ENCODE measurements around the gene CCDC85A. TPM values are rescaled to one million over a fixed set of nuclear protein-coding genes. Genes with fewer than 3 reads are reported as not detected.

Gene CCDC85A
- total and polyA plus RNA-seq, 4 experiments from 2014 or later: not detected

DNA sequence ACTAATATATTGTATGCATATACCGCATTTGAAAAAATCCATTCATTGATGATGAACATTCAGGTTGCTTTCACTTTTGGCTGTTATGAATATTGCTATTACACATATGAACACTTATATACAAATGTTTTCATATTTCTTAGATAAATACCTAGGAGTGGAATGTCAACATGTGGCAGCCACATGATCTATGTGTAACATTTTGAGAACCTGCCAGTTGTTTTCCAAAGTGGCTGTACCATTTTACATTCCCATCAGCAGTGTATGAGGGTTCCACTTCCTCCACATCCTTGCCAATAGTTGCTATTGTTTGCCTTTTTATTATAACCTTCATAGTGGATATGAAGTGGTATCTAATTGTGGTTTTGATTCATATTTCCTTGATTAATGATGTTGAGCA, 40.5 kb downstream of the CCDC85A start:
- DNase-seq: no peak
- Histone ChIP-seq H3K36me3 (ENCODE audit: insufficient read depth, low read length) (no peaks in the 10 kb centered on the region), H3K4me1 (ENCODE audit: insufficient read depth, low read length) (no peaks in the 10 kb centered on the region), H3K27me3 (ENCODE audit: insufficient read depth, low read length) (no peaks in the 10 kb centered on the region), H3K9me3 (ENCODE audit: control insufficient read depth in 1 of 2, low read length in 2 of 2) (no peaks in the 10 kb centered on the region), H3K27ac (ENCODE audit: low read depth, low read length) (no peak overlapping the region), H3K4me3 (ENCODE audit: low read length in 2 of 2) (no peak overlapping the region)
- Mint-ChIP-seq H3K9me3 (peaks cover 0 to 5% (median 2%) of the 10 kb centered on the region in 8 donors), H3K36me3 (no peaks in the 10 kb centered on the region), H3K27me3 (no peaks in the 10 kb centered on the region), H3K4me1 (no peaks in the 10 kb centered on the region), H3K27ac (no peak overlapping the region), H3K4me3 (no peak overlapping the region)
- ChIA-PET POLR2A (ENCODE audit: partially characterized antibody) (no interaction called here), CTCF (ENCODE audit: partially characterized antibody) (no interaction called here)
- intact Hi-C loops (cut with micrococcal nuclease): no loop called here

DNA sequence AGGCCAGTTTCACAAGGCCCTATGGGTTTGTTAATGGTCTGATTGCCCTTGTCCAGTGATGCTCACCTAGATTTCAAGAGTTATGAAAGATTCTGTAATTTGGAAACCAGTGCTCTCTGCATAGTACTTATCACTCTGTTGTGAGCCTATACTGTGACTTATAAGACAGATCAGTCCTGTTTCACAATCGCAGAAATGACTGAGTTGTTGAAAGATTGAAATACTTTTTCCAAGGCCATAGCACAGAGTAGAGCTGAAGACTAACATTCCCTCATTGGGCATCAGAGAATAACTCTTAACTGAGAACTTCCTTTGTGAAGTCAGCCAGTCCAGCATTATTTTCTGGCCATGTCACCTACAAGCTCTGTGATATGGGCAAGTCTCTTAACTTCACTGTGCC, 44.0 kb downstream of the CCDC85A start:
- ChIA-PET POLR2A (ENCODE audit: partially characterized antibody) (no interaction called here), CTCF (ENCODE audit: partially characterized antibody) (no interaction called here)
- Mint-ChIP-seq H3K27ac (no peak overlapping the region), H3K4me3 (no peak overlapping the region), H3K27me3 (no peaks in the 10 kb centered on the region), H3K36me3 (no peaks in the 10 kb centered on the region), H3K9me3 (peaks cover 0 to 6% (median 2%) of the 10 kb centered on the region in 8 donors), H3K4me1 (no peaks in the 10 kb centered on the region)
- intact Hi-C loops (cut with micrococcal nuclease): no loop called here
- DNase-seq: no peak
- Histone ChIP-seq H3K36me3 (ENCODE audit: insufficient read depth, low read length) (no peaks in the 10 kb centered on the region), H3K4me3 (ENCODE audit: low read length in 2 of 2) (no peak overlapping the region), H3K27me3 (ENCODE audit: insufficient read depth, low read length) (no peaks in the 10 kb centered on the region), H3K4me1 (ENCODE audit: insufficient read depth, low read length) (no peaks in the 10 kb centered on the region), H3K9me3 (ENCODE audit: control insufficient read depth in 1 of 2, low read length in 2 of 2) (no peaks in the 10 kb centered on the region), H3K27ac (ENCODE audit: low read depth, low read length) (no peak overlapping the region)

- no peak for DNase-seq
- Mint-ChIP-seq H3K4me3 (no peak overlapping the region), H3K4me1 (no peaks in the 10 kb centered on the region), H3K9me3 (peaks cover 0 to 6% (median 2%) of the 10 kb centered on the region in 8 donors), H3K27me3 (no peaks in the 10 kb centered on the region), H3K27ac (no peak overlapping the region), H3K36me3 (no peaks in the 10 kb centered on the region)
- H3K36me3 ChIP-seq (ENCODE audit: insufficient read depth, low read length): no peaks in the 10 kb centered on the region
- intact Hi-C loops (cut with micrococcal nuclease): no loop called here
- H3K27ac ChIP-seq (ENCODE audit: low read depth, low read length): no peak overlapping the region
- CTCF ChIA-PET (ENCODE audit: partially characterized antibody): no interaction called here
- no peaks in the 10 kb centered on the region for H3K27me3 ChIP-seq (ENCODE audit: insufficient read depth, low read length)
- POLR2A ChIA-PET (ENCODE audit: partially characterized antibody): no interaction called here
- H3K4me3 ChIP-seq (ENCODE audit: low read length in 2 of 2): no peak overlapping the region
- no peaks in the 10 kb centered on the region for H3K9me3 ChIP-seq (ENCODE audit: control insufficient read depth in 1 of 2, low read length in 2 of 2)
- H3K4me1 ChIP-seq (ENCODE audit: insufficient read depth, low read length): no peaks in the 10 kb centered on the region
Observed at GRCh38 chr2:56229397-56230060, 45.7 kb downstream of the CCDC85A start.

GRCh38 chr2:56230156-56230555, 46.4 kb downstream of the CCDC85A start:
- H3K4me1 ChIP-seq (ENCODE audit: insufficient read depth, low read length): no peaks in the 10 kb centered on the region
- Mint-ChIP-seq H3K4me3 (no peak overlapping the region), H3K27ac (no peak overlapping the region), H3K4me1 (no peaks in the 10 kb centered on the region), H3K36me3 (no peaks in the 10 kb centered on the region), H3K9me3 (peaks cover 0 to 6% (median 3%) of the 10 kb centered on the region in 8 donors), H3K27me3 (no peaks in the 10 kb centered on the region)
- no peaks in the 10 kb centered on the region for H3K9me3 ChIP-seq (ENCODE audit: control insufficient read depth in 1 of 2, low read length in 2 of 2)
- ChIA-PET CTCF (ENCODE audit: partially characterized antibody) (no interaction called here), POLR2A (ENCODE audit: partially characterized antibody) (no interaction called here)
- no peak overlapping the region for H3K27ac ChIP-seq (ENCODE audit: low read depth, low read length)
- no peak overlapping the region for H3K4me3 ChIP-seq (ENCODE audit: low read length in 2 of 2)
- intact Hi-C loops (cut with micrococcal nuclease): no loop called here
- DNase-seq: no peak
- no peaks in the 10 kb centered on the region for H3K27me3 ChIP-seq (ENCODE audit: insufficient read depth, low read length)
- no peaks in the 10 kb centered on the region for H3K36me3 ChIP-seq (ENCODE audit: insufficient read depth, low read length)

GRCh38 chr2:56231361-56231760, 47.6 kb downstream of the CCDC85A start:
- H3K9me3 Mint-ChIP-seq: peaks cover 0 to 6% (median 0%) of the 10 kb centered on the region in 8 donors
- no peaks in the 10 kb centered on the region for H3K36me3 ChIP-seq (ENCODE audit: insufficient read depth, low read length)
- H3K27me3 ChIP-seq (ENCODE audit: insufficient read depth, low read length): no peaks in the 10 kb centered on the region
- H3K27me3 Mint-ChIP-seq: no peaks in the 10 kb centered on the region
- H3K4me3 Mint-ChIP-seq: no peak overlapping the region
- ChIA-PET POLR2A (ENCODE audit: partially characterized antibody) (no interaction called here), CTCF (ENCODE audit: partially characterized antibody) (no interaction called here)
- H3K27ac Mint-ChIP-seq: no peak overlapping the region
- no peaks in the 10 kb centered on the region for H3K36me3 Mint-ChIP-seq
- H3K4me1 ChIP-seq (ENCODE audit: insufficient read depth, low read length): no peaks in the 10 kb centered on the region
- no peak for DNase-seq
- no peaks in the 10 kb centered on the region for H3K9me3 ChIP-seq (ENCODE audit: control insufficient read depth in 1 of 2, low read length in 2 of 2)
- intact Hi-C loops (cut with micrococcal nuclease): no loop called here
- H3K4me1 Mint-ChIP-seq: no peaks in the 10 kb centered on the region
- H3K4me3 ChIP-seq (ENCODE audit: low read length in 2 of 2): no peak overlapping the region
- no peak overlapping the region for H3K27ac ChIP-seq (ENCODE audit: low read depth, low read length)

- intact Hi-C loops (cut with micrococcal nuclease): no loop called here
- Histone ChIP-seq H3K27ac (ENCODE audit: low read depth, low read length) (no peak overlapping the region), H3K9me3 (ENCODE audit: control insufficient read depth in 1 of 2, low read length in 2 of 2) (no peaks in the 10 kb centered on the region), H3K4me1 (ENCODE audit: insufficient read depth, low read length) (no peaks in the 10 kb centered on the region), H3K36me3 (ENCODE audit: insufficient read depth, low read length) (no peaks in the 10 kb centered on the region), H3K4me3 (ENCODE audit: low read length in 2 of 2) (no peak overlapping the region), H3K27me3 (ENCODE audit: insufficient read depth, low read length) (no peaks in the 10 kb centered on the region)
- POLR2A ChIA-PET (ENCODE audit: partially characterized antibody): no interaction called here
- CTCF ChIA-PET (ENCODE audit: partially characterized antibody): no interaction called here
- Mint-ChIP-seq H3K9me3 (peaks cover 0 to 4% (median under 1%) of the 10 kb centered on the region in 8 donors), H3K36me3 (no peaks in the 10 kb centered on the region), H3K27me3 (no peaks in the 10 kb centered on the region), H3K4me3 (no peak overlapping the region), H3K27ac (no peak overlapping the region), H3K4me1 (no peaks in the 10 kb centered on the region)
- DNase-seq: no peak
Observed at GRCh38 chr2:56232912-56233311, 49.1 kb downstream of the CCDC85A start.

- intact Hi-C loops (cut with micrococcal nuclease): no loop called here
- POLR2A ChIA-PET (ENCODE audit: partially characterized antibody): no interaction called here
Observed at GRCh38 chr2:56234241-56234640, 50.5 kb downstream of the CCDC85A start.

DNA sequence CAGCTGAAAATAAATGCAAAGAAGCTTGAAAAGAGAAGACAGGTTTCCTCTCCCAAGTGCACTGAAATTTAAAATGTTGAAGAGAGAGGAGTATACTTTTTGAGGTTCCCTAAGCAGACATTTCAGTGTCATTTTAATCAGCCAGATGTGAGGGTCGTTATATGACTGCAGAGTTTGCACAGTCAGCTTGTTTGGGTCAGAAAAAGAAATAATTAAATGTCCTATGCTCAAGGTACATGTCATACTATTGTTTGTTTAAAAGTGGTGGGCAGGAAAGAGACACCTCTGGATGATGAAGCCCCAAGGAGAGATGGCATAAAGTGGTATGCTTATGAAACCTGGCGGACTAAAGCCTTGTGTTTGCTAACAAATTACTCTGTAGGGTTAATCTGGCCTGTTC, 55.2 kb downstream of the CCDC85A start:
- POLR2A ChIA-PET (ENCODE audit: partially characterized antibody): no interaction called here
- H3K9me3 Mint-ChIP-seq: peaks cover 0 to 22% (median 5%) of the 10 kb centered on the region in 8 donors
- no peak overlapping the region for H3K27ac Mint-ChIP-seq
- Histone ChIP-seq H3K9me3 (ENCODE audit: control insufficient read depth in 1 of 2, low read length in 2 of 2) (no peaks in the 10 kb centered on the region), H3K27ac (ENCODE audit: low read depth, low read length) (no peak overlapping the region), H3K4me3 (ENCODE audit: low read length in 2 of 2) (no peak overlapping the region), H3K36me3 (ENCODE audit: insufficient read depth, low read length) (no peaks in the 10 kb centered on the region), H3K4me1 (ENCODE audit: insufficient read depth, low read length) (no peaks in the 10 kb centered on the region), H3K27me3 (ENCODE audit: insufficient read depth, low read length) (no peaks in the 10 kb centered on the region)
- no peaks in the 10 kb centered on the region for H3K36me3 Mint-ChIP-seq
- intact Hi-C loops (cut with micrococcal nuclease): no loop called here
- CTCF ChIA-PET (ENCODE audit: partially characterized antibody): no interaction called here
- no peaks in the 10 kb centered on the region for H3K27me3 Mint-ChIP-seq
- H3K4me3 Mint-ChIP-seq: no peak overlapping the region
- no peak for DNase-seq
- no peaks in the 10 kb centered on the region for H3K4me1 Mint-ChIP-seq

More at GRCh38 chr2:56234241-56234640, 50.5 kb downstream of the CCDC85A start:
- H3K4me3 ChIP-seq (ENCODE audit: low read length in 2 of 2): no peak overlapping the region
- DNase-seq: no peak
- H3K36me3 Mint-ChIP-seq: no peaks in the 10 kb centered on the region
- CTCF ChIA-PET (ENCODE audit: partially characterized antibody): no interaction called here
- H3K27me3 Mint-ChIP-seq: no peaks in the 10 kb centered on the region
- no peak overlapping the region for H3K27ac ChIP-seq (ENCODE audit: low read depth, low read length)
- no peak overlapping the region for H3K27ac Mint-ChIP-seq
- no peaks in the 10 kb centered on the region for H3K4me1 Mint-ChIP-seq
- no peaks in the 10 kb centered on the region for H3K9me3 ChIP-seq (ENCODE audit: control insufficient read depth in 1 of 2, low read length in 2 of 2)
- H3K9me3 Mint-ChIP-seq: peaks cover 0 to 4% (median under 1%) of the 10 kb centered on the region in 8 donors
- no peaks in the 10 kb centered on the region for H3K4me1 ChIP-seq (ENCODE audit: insufficient read depth, low read length)
- H3K36me3 ChIP-seq (ENCODE audit: insufficient read depth, low read length): no peaks in the 10 kb centered on the region
- H3K4me3 Mint-ChIP-seq: no peak overlapping the region
- H3K27me3 ChIP-seq (ENCODE audit: insufficient read depth, low read length): no peaks in the 10 kb centered on the region

Measured in CD4-positive, alpha-beta memory T cell (primary cell).